ENCODE data around the gene XRN2.

XRN2 gene

GRCh38 chr20:21294755-21295154 lies 8.4 kb upstream of the XRN2 start:
- DNase-seq (ENCODE audit: low read depth), result no peak

GRCh38 chr20:21301940-21302663 lies 1.0 kb upstream of the XRN2 start:
- no peak for DNase-seq (ENCODE audit: low read depth)

GRCh38 chr20:21302664-21303060 lies 469 bp upstream of the XRN2 start:
- DNase-seq (ENCODE audit: low read depth), result no peak

GRCh38 chr20:21303872-21304586 lies 898 bp downstream of the XRN2 start:
- DNase-seq (ENCODE audit: low read depth), result no peak

GRCh38 chr20:21308340-21308739 lies 5.2 kb downstream of the XRN2 start:
- DNase-seq (ENCODE audit: low read depth), result no peak

- DNase-seq (ENCODE audit: low read depth), result no peak
These were observed 6.7 kb downstream of the XRN2 start for GRCh38 chr20:21309678-21310467.

GRCh38 chr20:21312813-21313474 lies 9.8 kb downstream of the XRN2 start:
- DNase-seq (ENCODE audit: low read depth), result no peak

- DNase-seq (ENCODE audit: low read depth), result no peak
These were observed 12.0 kb downstream of the XRN2 start for GRCh38 chr20:21315138-21315537.

- no peak for DNase-seq (ENCODE audit: low read depth)
These were observed 19.1 kb downstream of the XRN2 start for GRCh38 chr20:21322083-21322710.

GRCh38 chr20:21322921-21323331 lies 19.8 kb downstream of the XRN2 start:
- no peak for DNase-seq (ENCODE audit: low read depth)

- no peak for DNase-seq (ENCODE audit: low read depth)
These were observed 20.5 kb downstream of the XRN2 start for GRCh38 chr20:21323640-21324039.

GRCh38 chr20:21324126-21324525 lies 21.0 kb downstream of the XRN2 start:
- DNase-seq (ENCODE audit: low read depth), result no peak

GRCh38 chr20:21325296-21325695 lies 22.2 kb downstream of the XRN2 start:
- no peak for DNase-seq (ENCODE audit: low read depth)

GRCh38 chr20:21326700-21327099 lies 23.6 kb downstream of the XRN2 start:
- no peak for DNase-seq (ENCODE audit: low read depth)

GRCh38 chr20:21336455-21337151 lies 33.5 kb downstream of the XRN2 start:
- DNase-seq (ENCODE audit: low read depth), result no peak

GRCh38 chr20:21338291-21338690 lies 35.2 kb downstream of the XRN2 start:
- no peak for DNase-seq (ENCODE audit: low read depth)

GRCh38 chr20:21339499-21339898 lies 36.4 kb downstream of the XRN2 start:
- DNase-seq (ENCODE audit: low read depth), result no peak

- DNase-seq (ENCODE audit: low read depth), result no peak
These were observed 38.0 kb downstream of the XRN2 start for GRCh38 chr20:21340991-21341697.

GRCh38 chr20:21342656-21343345 lies 39.7 kb downstream of the XRN2 start:
- DNase-seq (ENCODE audit: low read depth), result no peak

Data from stimulated activated CD8-positive, alpha-beta memory T cell treated with anti-CD3 and anti-CD28 coated beads, Interleukin-15, amount 100 ng/mL, for 1 hour (primary cell).